GM21737 (cell line): ENCODE results near the gene SEC23A.
"Not testable (repeated sequence)": the region's sequence is repeated elsewhere in the genome, so short reads cannot be mapped to it uniquely, and the experiment has no call there.

Source experiments
- ATAC-seq: cut with Tn5 transposase; IDR thresholded peaks from one replicate; pipeline ENCODE4 v1.9.1; 2021; ENCODE audit warnings: mild to moderate bottlenecking, moderate library complexity; ENCODE audit not compliant: unreplicated experiment

SEC23A gene

DNA sequence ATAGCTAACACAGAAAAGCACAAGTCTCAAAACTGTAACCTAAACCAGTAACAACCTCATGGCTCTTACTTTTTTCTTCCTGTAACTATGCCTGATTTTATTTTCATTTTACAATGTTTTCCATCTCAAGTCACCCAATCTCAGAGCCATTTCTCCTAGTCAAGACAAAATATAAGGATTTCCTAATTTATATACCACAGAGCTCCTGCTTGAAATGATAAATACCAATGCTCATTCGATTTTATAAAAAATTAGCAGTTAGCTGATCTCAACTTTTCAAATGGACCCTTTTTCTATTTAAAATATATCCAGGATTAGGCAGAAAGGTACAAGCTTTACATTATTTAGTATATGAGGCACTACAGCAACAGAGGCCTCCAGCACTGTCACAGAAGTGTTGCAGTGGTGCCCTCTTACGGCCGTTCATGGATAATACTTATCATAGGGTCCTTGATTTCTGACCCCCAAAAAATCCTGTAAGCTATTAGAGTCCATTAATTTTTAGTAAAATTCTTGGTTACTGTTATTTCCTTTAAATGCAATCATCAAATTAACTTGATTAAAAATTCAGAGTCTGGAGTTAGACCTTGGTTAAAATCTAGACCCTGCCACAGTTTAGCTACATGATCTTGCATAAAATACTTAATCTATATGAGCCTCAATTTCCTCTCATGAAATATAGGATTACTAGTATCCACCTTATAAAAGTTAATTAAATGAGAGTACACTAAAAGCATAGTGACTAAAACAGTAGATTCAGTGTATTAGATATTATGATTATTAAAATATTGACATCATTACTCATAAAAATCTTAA lies 68.3 kb downstream of the SEC23A start:
- ATAC-seq: no peak

DNA sequence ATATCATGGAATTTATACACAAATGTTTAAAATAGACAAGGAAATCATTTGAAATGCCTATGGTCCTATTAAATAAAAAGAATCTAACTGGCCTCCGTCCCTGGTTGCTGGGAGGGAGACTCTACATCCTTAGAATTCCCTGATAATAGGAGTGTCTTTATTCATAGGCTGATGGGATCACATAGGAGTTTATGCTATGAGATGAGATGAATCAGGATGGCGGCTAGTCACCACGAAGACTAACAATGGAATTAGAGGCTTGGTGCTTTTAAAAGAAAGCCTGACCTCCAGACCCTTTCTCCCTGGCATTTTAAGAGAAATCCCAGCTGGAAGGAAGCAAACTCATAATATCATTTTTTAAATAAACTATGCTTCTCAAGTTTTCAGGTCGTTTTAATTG lies 69.7 kb downstream of the SEC23A start:
- ATAC-seq: no peak

DNA sequence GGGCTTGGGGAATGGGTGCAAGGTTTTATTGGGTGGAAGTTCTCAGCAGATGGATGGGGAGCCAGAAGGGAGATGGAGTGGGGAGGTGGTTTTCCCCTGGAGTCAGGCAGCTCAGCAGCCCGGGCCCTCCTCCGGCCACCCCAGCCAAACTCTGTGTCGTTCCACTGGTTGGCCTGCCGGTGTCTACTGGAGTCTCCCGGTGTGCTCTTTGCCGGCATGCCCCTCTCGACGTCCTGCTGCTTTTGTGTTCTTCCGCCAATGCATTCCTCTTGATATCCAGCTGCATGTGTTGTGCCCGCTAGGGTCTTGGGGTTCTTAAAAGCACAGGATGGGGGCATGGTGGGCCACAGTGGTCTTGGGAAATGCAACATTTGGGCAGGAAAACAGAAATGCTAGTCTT lies 72.8 kb downstream of the SEC23A start:
- ATAC-seq: no peak

DNA sequence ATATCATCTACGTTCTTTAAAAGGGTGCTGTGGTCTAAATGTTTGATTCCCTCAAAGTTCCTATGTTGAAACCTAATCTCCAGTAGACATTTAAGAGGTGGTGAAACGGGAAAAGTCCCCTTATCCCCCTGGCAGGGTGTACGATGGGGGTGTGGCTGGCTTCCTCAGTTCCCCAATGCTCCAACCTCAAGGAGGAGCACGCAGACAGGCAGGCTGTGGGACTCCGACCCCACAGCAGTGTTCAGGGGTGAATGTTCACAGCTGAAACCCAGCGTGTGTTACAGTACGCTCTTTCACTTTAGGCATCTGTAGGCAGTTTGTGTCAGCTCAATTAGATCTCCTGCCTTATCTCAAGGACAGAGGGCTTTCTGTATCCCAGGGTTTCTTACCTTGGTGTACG lies 73.2 kb downstream of the SEC23A start:
- no peak for ATAC-seq

DNA sequence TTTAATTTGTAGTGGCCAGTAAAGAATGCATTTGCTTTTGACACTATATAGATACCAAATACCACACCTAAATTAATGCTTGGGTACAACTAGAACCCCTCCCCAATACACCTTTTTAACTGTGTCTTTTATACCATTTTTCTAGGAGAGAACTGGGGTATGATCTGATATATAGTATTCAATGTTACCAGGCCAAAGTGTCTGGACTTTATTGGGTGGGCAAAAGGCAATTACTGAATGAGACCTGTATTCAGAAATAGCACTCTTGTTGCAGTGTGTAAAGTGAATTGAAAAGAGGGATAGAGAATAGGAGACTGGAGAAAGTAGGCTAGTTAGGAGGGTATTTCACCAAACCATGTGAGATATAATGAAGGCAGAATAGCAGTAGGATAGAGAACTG lies 74.4 kb downstream of the SEC23A start:
- ATAC-seq: no peak

DNA sequence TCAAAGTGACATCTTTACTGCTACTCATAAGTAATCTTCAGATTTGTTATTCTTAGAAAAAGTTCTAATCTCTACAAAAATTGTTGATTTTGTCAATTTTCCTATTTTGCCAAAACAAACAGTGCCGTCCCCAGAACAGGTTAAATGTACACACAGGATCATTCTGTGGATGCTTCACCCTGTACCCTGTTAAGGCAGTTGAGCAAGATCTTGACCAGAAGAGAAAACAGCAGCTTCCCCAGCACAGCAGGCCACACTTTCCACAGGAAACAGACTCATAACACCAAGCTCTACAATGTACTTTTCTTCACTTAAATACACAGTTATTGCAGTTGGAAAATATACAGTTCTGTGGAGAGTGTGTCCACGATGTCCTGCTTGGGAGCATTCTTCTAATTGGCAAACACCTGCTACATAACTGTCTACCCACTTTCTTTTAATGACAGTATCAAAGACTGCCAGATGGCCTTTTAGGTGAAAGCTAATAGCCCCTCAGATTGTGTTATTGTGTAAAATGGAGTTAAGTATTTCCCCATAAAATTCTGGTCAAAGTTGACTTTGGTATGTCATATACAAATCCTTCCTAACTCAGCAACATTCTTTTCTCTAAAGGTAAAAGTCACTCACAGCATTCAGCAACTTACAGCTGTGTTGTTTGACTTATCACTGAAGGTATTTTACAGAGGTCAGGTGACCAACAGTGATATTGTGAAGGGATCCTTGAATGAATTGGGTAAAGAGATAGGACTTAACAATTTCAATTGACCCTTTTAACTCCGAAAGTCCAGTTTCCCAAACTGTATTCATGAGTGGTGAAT lies 77.0 kb downstream of the SEC23A start:
- no peak for ATAC-seq

DNA sequence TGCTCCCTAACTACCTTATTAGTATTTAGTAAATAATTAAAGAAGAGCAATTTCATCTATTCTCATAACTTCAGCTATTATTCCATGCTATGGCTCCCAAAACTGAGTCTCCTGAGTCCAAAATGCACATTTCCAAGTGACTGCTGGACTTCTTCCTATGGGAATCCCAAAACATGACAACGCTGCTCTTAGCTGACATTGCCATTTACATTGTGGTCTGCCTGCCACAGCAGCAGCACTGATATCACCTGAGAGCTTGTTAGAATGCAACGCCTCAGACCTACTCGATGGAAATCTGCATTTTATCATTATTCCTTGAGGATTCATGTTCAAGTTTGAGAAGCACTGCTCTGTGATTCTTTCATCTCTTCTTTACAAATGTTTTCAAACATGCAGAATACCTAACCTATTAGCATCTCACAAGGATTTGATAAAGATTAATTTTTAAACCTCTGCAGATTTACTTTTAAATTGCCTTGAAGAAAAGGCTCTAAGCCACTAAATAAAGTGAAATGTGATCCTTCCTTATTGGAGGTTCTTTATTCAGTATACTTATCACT lies 77.7 kb downstream of the SEC23A start:
- ATAC-seq: no peak

DNA sequence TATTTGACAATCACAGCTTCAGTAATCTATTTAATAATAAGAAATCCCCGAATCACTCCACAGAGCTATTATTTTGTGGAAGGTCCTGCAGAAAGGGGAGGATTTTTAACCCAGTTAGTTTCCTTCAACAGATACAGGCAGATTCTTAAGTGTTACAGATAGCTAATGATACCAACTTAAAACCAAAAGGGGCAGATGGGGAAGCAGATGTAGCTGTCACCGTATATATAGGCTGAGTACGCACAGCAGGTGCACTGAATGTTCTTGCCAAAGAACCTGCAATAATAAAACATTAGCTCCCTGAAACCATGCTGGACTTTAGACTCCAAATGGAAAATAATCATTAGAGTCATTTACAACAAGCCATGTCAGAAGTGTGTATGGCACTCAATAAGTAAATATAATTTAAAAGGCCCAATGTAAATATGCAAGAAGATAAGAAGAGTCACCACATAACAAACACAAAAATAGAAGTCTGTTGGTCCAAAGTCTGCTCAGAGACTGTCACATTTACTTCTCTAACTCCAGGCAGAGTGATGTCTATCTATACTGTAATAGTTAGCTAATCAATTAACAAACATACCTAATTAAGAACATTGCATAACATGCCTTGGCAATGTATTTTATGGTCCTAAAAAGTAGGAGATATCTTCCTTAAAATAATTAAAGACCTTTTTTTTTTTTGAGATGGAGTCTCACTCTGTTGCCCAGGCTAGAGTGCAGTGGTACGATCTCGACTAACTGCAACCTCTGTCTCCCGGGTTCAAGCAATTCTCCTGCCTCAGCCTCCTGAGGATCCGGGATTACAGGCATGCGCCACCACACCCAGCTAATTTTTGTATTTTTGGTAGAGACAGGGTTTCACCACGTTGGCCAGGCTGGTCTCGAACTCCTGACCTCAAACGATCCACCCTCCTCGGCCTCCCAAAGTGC lies 78.8 kb downstream of the SEC23A start:
- ATAC-seq: no peak

DNA sequence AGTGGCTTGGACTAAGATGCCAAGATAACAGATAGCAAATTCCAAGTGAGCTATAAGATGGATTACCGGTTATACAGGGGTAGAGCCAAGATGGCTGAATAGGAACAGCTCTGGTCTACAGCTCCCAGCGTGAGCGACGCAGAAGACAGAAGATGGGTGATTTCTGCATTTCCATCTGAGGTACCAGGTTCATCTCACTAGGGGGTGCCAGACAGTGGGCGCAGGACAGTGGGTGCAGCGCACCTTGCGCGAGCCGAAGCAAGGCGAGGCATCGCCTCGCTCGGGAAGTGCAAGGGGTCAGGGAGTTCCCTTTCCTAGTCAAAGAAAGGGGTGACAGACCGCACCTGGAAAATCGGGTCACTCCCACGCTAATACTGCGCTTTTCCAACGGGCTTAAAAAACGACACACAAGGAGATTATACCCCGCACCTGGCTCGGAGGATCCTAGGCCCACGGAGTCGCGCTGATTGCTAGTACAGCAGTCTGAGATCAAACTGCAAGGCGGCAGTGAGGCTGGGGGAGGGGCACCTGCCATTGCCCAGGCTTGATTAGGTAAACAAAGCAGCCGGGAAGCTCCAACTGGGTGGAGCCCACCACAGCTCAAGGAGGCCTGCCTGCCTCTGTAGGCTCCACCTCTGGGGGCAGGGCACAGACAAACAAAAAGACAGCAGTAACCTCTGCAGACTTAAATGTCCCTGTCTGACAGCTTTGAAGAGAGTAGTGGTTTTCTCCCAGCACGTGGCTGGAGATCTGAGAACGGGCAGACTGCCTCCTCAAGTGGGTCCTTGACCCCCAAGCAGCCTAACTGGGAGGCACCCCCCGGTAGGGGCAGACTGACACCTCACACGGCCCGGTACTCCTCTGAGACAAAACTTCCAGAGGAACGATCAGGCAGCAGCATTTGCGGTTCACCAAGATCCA lies 85.7 kb downstream of the SEC23A start:
- ATAC-seq: not testable (repeated sequence)

DNA sequence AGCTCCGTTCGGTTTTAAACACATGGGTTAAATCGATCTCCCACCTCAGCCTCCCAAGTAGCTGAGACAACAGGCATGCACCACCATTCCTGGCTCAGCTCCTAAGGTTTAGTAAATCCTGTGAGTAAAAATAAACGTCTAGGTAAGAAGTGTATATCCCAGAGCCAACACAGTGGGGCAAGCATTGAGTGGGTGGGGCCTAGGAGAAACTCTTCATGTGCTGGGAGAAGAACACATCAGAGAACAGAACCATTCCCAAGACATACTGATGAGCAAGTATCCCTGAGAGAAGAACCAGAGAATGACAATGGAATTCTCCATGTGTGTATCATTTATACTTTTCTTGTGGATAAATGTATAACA lies 86.3 kb downstream of the SEC23A start:
- no peak for ATAC-seq

DNA sequence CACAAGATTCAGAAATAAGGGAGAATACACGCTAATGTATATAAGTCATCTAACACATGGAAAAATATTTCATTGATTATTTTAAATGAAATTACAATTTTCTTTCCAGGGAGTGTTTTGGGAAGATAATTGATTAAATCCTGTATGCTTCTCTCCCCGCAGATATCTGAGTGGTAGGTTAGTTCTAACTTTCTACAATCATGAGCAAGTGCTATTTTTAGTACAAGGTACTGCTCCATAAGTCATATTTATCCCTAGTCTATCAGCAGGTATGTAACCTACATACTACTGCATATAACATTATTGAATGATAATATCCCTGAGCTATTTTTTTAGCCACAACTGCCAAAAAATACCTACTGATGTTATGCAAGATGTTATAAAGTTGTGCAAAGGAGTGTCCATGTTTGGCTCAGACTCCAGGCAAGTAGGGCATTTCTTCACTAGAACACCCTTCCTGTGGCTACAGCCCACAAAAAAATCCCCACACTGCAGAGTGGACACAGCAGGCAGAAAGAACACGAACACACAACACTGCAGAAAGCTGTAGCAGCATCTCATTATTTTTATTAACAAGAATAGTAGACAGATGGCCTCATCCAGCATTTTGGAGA lies 87.0 kb downstream of the SEC23A start:
- no peak for ATAC-seq

DNA sequence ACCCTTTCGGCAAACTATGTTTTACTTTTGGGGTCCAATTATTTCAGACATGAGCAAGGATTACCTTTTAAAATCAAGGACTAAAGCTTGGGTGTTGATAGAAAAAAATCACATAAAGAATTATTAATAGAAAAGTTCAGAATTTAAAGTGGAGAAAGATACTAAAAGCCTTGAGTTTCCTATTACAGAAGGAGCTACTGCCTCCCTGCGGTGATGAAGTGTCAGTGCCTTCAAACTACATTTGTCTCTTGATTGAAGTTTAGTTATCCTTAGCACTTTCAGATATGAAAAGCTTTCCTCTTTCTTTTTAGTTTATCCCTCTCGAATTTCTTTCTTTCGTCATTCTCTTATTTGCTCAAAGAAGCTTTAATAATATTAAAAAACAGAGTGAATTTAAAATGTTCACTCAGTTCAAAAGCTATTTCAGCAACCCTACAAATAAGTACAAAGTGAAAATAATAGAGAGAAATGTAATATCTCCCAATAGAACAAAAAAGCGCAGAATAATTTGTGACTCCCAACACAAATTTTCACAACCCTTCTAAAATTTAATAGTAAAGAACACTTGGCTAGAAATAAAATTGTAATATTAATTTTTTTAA lies 87.6 kb downstream of the SEC23A start:
- peak; percentile 81 for ATAC-seq

DNA sequence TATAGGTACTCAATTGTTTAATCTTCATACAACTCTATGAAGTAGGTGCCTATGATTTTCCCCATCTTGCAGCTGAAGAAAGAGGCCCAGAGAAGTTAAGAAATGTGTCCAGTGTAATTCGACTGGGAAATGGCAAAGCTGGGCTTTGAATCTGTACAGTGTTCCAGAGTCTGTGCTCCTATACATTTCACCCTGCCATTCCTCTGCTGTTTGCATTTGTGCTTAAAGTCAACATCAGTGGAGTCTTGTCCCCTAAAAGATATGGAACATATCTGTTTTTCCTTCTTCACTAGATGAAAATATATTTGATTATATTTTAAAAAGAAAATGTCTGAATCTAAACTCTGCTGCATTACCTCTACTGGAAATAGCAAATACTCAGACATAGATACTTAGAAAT lies 88.6 kb downstream of the SEC23A start:
- no peak for ATAC-seq

DNA sequence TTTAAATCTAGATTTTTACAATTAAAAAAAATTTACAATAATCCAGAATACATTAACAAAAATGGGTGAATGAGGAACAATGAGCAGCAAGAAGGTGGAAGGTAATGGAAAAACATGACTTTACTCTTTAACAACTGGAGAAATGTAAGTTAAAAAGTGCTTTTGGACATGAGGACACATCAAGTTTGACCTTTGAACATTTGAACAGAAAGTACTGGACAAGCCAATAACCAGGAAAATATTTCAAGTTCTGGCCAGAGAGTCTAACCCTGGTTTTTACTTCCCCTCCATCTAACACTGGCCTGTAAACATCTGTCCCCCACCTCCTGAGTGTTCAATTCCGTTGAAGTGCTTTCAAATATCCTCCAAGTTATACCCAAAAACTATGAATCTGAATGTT lies 94.1 kb downstream of the SEC23A start:
- not testable (repeated sequence) for ATAC-seq

DNA sequence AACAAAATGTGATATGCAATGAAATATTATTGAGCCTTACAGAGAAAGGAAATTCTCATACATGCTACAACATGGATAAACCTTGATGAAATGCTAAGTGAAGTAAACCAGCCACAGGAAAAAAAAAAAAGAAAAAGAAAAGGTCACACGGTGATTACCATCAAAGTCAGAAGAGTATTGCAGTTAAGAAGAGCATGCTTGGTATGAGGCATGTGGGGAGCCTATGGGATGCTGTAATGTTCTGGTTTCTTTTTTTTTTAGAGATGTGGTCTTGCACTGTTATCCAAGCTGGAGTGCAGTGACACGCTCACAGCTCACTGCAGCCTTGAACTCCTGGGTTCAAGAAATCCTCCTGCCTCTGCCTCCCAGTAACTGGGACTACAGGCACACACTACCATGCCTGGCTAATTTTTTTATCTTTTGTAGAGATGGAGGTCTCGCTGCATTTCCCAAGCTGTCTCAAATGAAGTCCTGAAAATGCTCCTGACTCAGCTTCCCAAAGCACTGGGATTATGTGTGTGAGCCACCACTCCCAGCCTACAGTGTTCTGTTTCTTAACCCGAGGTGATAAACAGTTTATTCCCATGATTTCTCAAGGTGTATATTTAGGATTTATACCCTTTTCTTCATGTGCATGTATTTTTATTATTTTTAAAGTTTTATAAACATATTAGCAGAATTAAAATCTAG lies 96.2 kb downstream of the SEC23A start:
- no peak for ATAC-seq

DNA sequence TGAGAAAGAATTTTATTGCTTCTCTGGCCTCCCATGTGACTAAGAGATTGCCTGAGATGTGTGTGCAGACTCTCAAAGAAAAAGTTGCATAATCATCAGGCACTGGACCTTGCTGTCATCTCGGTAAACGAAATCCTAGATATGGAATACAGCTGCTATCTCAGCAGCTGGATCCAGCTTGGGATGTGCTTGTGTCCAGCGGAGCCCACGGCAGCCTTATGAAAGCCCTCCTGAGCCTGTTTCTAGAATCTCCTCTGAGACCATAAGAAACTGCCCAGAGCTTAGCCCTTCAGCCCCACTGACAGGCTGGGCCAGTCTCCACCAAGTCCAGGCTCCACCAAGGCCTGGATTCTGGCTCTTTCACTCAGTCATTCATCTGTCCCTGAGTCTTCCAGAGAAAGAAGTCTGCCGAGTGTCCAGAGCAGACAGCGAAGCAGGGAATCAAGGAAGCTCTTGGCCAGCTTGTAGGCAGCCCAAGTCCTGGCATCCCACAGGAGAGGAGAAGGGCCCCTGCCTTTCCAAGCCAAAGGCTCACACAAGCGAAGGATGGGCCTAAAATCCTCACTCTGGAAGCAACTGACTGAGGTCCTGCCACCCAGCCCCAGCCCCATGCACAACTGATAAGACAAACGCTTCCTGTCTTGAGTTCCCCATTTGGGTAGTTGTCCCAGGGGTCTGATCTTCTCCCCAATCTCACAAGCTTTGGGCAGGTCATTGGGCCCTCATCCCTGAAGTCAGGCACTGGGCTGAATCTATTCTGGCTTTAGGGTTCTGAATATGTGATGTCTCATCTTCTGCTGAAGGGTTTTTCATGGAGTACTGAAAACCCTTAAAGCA lies 97.8 kb downstream of the SEC23A start:
- ATAC-seq: no peak

DNA sequence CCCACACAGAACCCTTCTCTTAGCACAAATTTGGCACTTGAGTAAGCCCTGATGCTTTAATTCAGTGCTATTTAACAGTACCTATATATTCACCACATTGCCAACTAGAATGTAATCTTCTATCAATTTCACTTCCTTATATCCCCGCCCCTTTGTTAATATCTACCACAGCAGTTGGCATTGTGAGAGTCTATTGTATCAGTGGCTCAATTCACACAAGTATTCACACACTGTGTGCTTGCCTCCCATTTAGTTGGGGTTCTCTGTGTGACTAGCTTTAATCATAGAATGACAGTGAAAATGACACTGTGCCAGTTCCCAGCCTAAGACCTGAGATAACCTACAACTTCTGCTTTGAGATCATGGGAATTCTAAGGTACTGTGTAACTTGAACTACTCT lies 103.1 kb downstream of the SEC23A start:
- ATAC-seq: no peak

DNA sequence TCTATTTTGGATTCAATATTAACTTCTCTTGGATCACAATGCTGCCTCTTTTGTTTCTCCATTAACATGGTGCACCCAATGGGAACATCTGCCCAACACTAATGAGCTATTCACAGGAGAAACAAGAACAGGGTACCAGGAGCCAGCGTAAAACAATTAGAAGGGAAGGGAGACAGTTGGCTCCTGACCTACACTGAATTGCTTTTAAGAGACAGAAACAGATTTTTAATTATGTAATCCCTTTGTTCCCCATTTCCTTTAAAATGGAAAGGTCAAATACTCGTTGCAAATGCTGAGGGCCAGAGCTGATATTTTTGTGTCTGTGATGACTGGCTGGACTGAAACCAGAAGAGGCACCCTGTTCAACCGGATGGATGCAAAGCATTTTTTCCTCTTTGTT lies 108.3 kb downstream of the SEC23A start:
- no peak for ATAC-seq
